ENCODE measurements around the gene ALOX15B. TPM values are rescaled to one million over a fixed set of nuclear protein-coding genes. Genes with fewer than 3 reads are reported as not detected.

The ALOX15B gene
- total RNA-seq, 1 experiment from 2014 or later, result not detected

DNA sequence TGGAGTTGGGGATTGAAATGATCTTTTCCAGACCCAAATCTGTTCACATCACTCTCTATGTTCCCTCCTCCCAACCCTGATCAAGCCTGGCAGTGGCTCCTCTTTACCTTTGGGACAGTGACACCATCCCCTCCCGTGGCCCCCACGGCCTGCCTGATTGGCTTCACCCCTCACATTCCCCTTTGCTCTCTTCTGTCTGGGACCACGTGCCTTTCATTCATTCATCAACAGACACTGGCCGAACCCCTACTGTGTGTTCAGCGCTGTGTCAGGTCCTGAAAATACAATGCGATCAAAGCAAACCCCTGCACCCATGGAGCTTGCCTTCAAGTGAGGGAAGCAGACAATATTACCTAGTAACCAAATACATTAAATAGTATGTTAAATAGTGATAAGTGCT is 50.9 kb downstream of the ALOX15B start:
- Mint-ChIP-seq H3K4me1 (ENCODE audit: low read depth, unreplicated experiment) (no peaks in the 10 kb centered on the region), H3K4me3 (ENCODE audit: low read depth, unreplicated experiment) (no peak overlapping the region), H3K27me3 (ENCODE audit: unreplicated experiment) (peaks cover 75% of the 10 kb centered on the region), H3K27ac (ENCODE audit: unreplicated experiment) (no peak overlapping the region), H3K36me3 (ENCODE audit: insufficient read depth, unreplicated experiment) (no peaks in the 10 kb centered on the region), H3K9me3 (ENCODE audit: low read depth, unreplicated experiment) (no peaks in the 10 kb centered on the region)
- intact Hi-C loops (cut with micrococcal nuclease; ENCODE audit: unreplicated experiment), result no loop called here
- TF ChIP-seq, protein P1, sequence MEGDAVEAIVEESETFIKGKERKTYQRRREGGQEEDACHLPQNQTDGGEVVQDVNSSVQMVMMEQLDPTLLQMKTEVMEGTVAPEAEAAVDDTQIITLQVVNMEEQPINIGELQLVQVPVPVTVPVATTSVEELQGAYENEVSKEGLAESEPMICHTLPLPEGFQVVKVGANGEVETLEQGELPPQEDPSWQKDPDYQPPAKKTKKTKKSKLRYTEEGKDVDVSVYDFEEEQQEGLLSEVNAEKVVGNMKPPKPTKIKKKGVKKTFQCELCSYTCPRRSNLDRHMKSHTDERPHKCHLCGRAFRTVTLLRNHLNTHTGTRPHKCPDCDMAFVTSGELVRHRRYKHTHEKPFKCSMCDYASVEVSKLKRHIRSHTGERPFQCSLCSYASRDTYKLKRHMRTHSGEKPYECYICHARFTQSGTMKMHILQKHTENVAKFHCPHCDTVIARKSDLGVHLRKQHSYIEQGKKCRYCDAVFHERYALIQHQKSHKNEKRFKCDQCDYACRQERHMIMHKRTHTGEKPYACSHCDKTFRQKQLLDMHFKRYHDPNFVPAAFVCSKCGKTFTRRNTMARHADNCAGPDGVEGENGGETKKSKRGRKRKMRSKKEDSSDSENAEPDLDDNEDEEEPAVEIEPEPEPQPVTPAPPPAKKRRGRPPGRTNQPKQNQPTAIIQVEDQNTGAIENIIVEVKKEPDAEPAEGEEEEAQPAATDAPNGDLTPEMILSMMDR (IDR thresholded peaks at IDR 0.05; ENCODE audit: unreplicated experiment), result no peak
- CTCF ChIA-PET, result no interaction called here
- BruUV-seq (replicated peaks), result no TSS peak
- DNase-seq, result no peak

DNA sequence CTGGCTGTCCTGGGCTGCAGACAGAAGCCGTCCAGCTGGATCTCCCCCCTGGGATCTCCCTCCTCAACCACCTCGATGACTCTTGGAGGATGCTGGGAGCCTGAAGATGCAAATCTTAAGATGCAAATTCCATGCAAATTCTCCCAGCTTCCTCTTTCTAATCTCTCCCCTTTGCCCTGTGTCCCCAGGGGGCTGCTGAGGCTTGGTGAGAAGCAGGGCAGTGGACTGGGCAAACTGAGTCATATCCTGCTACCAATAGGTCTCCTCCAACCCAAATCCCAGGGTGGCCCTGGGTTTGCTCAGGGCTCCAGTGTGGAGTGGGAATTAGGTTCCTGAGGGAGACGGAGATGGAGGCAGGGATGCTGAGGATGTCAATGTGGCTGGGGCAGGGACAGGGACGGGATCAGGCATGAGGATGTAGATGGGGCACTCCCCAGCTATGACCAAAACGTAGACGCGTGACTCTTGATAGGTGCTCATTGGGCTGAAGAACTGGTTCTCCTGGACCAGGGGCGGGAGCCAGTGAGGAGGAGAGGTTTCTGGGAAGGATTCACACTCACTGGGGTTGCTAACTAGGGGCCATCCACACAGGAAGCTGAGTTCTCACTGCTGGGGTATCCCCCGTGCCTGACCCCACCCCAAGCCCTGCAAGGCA is 52.3 kb downstream of the ALOX15B start:
- TF ChIP-seq, protein P1 (IDR thresholded peaks at IDR 0.05; ENCODE audit: unreplicated experiment), result no peak
- no peak for DNase-seq
- Mint-ChIP-seq H3K27me3 (ENCODE audit: unreplicated experiment) (peaks cover 75% of the 10 kb centered on the region), H3K27ac (ENCODE audit: unreplicated experiment) (no peak overlapping the region), H3K4me1 (ENCODE audit: low read depth, unreplicated experiment) (no peaks in the 10 kb centered on the region), H3K4me3 (ENCODE audit: low read depth, unreplicated experiment) (no peak overlapping the region), H3K9me3 (ENCODE audit: low read depth, unreplicated experiment) (no peaks in the 10 kb centered on the region), H3K36me3 (ENCODE audit: insufficient read depth, unreplicated experiment) (peaks cover 3% of the 10 kb centered on the region)
- intact Hi-C loops (cut with micrococcal nuclease; ENCODE audit: unreplicated experiment), result no loop called here
- BruUV-seq (replicated peaks), result no TSS peak
- CTCF ChIA-PET, result interaction anchor here (0.7 kb wide), 1 partner anchor 144 kb away, joined by 3 read pairs; no protein-coding TSS in a partner anchor

DNA sequence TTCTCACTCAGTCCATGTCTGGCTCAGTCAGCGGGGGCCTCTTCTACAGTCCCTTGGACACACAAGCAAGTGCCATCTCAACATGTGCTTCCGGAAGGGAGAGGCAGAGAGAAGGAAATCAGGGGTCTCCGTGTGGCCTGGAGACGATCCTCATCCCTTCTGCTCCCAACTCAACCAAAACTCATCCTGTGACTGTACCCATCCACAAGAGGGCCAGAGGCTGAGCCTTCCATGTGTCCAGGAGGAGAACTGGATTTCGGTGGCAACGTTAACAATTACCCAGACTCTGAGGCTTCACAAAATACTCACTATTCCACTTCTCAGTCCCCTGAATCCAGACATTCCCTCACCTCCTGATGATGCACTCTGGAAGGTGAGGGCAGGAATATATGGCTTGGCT is 56.5 kb downstream of the ALOX15B start:
- Mint-ChIP-seq H3K27me3 (ENCODE audit: unreplicated experiment) (peaks cover 52% of the 10 kb centered on the region), H3K9me3 (ENCODE audit: low read depth, unreplicated experiment) (no peaks in the 10 kb centered on the region), H3K4me1 (ENCODE audit: low read depth, unreplicated experiment) (no peaks in the 10 kb centered on the region), H3K4me3 (ENCODE audit: low read depth, unreplicated experiment) (no peak overlapping the region), H3K27ac (ENCODE audit: unreplicated experiment) (no peak overlapping the region), H3K36me3 (ENCODE audit: insufficient read depth, unreplicated experiment) (peaks cover 5% of the 10 kb centered on the region)
- TF ChIP-seq, protein P1 (IDR thresholded peaks at IDR 0.05; ENCODE audit: unreplicated experiment), result no peak
- no TSS peak for BruUV-seq (replicated peaks)
- intact Hi-C loops (cut with micrococcal nuclease; ENCODE audit: unreplicated experiment), result no loop called here
- CTCF ChIA-PET, result no interaction called here
- DNase-seq, result no peak

DNA sequence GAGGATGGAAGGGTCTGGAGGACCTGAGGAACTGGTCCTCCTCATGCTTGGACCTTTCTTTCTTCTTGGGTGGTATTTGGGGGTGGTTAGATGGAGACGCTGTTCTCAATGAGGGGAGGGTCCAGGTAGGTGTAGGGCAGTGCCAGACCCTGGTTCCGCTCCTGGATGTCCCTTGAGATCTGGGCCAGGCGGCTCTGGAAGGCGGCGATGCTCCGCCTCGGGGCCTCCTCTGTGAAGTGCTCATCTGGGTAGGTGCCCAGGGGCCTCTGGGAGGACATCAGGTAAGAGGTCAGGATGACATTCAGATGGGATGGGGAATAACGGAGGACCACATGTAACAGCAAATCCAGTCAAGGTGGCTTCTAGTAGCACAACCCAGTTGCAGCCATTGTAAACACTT is 57.7 kb downstream of the ALOX15B start:
- Mint-ChIP-seq H3K9me3 (ENCODE audit: low read depth, unreplicated experiment) (no peaks in the 10 kb centered on the region), H3K4me1 (ENCODE audit: low read depth, unreplicated experiment) (no peaks in the 10 kb centered on the region), H3K36me3 (ENCODE audit: insufficient read depth, unreplicated experiment) (peaks cover 5% of the 10 kb centered on the region), H3K4me3 (ENCODE audit: low read depth, unreplicated experiment) (no peak overlapping the region), H3K27me3 (ENCODE audit: unreplicated experiment) (peaks cover 40% of the 10 kb centered on the region), H3K27ac (ENCODE audit: unreplicated experiment) (no peak overlapping the region)
- intact Hi-C loops (cut with micrococcal nuclease; ENCODE audit: unreplicated experiment), result no loop called here
- no TSS peak for BruUV-seq (replicated peaks)
- CTCF ChIA-PET, result no interaction called here
- no peak for DNase-seq
- TF ChIP-seq, protein P1 (IDR thresholded peaks at IDR 0.05; ENCODE audit: unreplicated experiment), result no peak

Small RNAs within 50 kb of the gene (microRNA-seq; reads per million reads assigned to microRNA genes)
- gene MIR4314, result not detected

Other genes with a start within 250 kb of the ALOX15B start
- gene KDM6B, start 204.8 kb upstream of the ALOX15B start, total RNA-seq (2022), result 29.0 and 37.3 TPM in 2 replicates
- gene TMEM88, start 184.0 kb upstream of the ALOX15B start, total RNA-seq (2022), result 2.9 and 3.6 TPM in 2 replicates
- 36.3 and 36.6 TPM in 2 replicates for gene NAA38, start 181.5 kb upstream of the ALOX15B start, total RNA-seq (2022)
- gene CYB5D1, start 181.1 kb upstream of the ALOX15B start, total RNA-seq (2022), result 8.0 and 8.4 TPM in 2 replicates
- gene CHD3, start 150.3 kb upstream of the ALOX15B start, total RNA-seq (2022), result 108 and 116 TPM in 2 replicates
- 1.4 and 2.0 TPM in 2 replicates for gene RNF227, start 122.8 kb upstream of the ALOX15B start, total RNA-seq (2022)
- 4.8 and 5.9 TPM in 2 replicates for gene KCNAB3, start 109.2 kb upstream of the ALOX15B start, total RNA-seq (2022)
- 87.8 and 106 TPM in 2 replicates for gene TRAPPC1, start 107.1 kb upstream of the ALOX15B start, total RNA-seq (2022)
- 21.8 and 28.2 TPM in 2 replicates for gene CNTROB, start 106.9 kb upstream of the ALOX15B start, total RNA-seq (2022)
- not detected in 2 replicates for gene GUCY2D, start 36.4 kb upstream of the ALOX15B start, total RNA-seq (2022)
- gene ALOX12B, start 48.7 kb downstream of the ALOX15B start, total RNA-seq (2022), result not detected in 2 replicates
- gene ALOXE3, start 79.5 kb downstream of the ALOX15B start, total RNA-seq (2022), result 0.20 TPM in 1 of 2 replicates, not detected in the other
- gene HES7, start 85.0 kb downstream of the ALOX15B start, total RNA-seq (2022), result 0.28 and 0.69 TPM in 2 replicates
- gene PER1, start 113.3 kb downstream of the ALOX15B start, total RNA-seq (2022), result 16.1 and 17.0 TPM in 2 replicates
- 18.1 and 22.1 TPM in 2 replicates for gene VAMP2, start 123.9 kb downstream of the ALOX15B start, total RNA-seq (2022)
- 12.2 and 13.5 TPM in 2 replicates for gene TMEM107, start 137.3 kb downstream of the ALOX15B start, total RNA-seq (2022)
- gene BORCS6, start 151.1 kb downstream of the ALOX15B start, total RNA-seq (2022), result 3.7 and 3.9 TPM in 2 replicates
- gene AURKB, start 171.5 kb downstream of the ALOX15B start, total RNA-seq (2022), result 66.8 and 78.9 TPM in 2 replicates
- 31.8 and 33.2 TPM in 2 replicates for gene CTC1, start 209.0 kb downstream of the ALOX15B start, total RNA-seq (2022)
- gene PFAS, start 210.2 kb downstream of the ALOX15B start, total RNA-seq (2022), result 62.3 and 66.8 TPM in 2 replicates
- 11.1 and 15.6 TPM in 2 replicates for gene RANGRF, start 249.6 kb downstream of the ALOX15B start, total RNA-seq (2022)